IMR-90 (cell line): ENCODE data around the gene DDN. TPM values are rescaled to one million over a fixed set of nuclear protein-coding genes. Genes with fewer than 3 reads are reported as not detected.

ENCODE experiments used
- ATAC-seq: fragments of 200-7000 bp; cut with Tn5 transposase; 2 replicates; pipeline ENCODE4 v1.9.1; 2020; ENCODE audit warnings: low read depth, mild to moderate bottlenecking, moderate library complexity
- BruUV-seq: library from RNA; stranded (reverse); fragments of 400-500 nt; replicated peaks from 2 replicates; lab custom pipeline; 2021; lab: Mats Ljungman, UMichigan
- CTCF ChIA-PET: fragments of 300-600 bp; formaldehyde crosslinking; extraction: SDS; loops from one replicate; lab custom pipeline; 2021; ENCODE audit warnings: antibody characterized with exemption; lab: Yijun Ruan, JAX
- POLR2A ChIA-PET: fragments of 300-600 bp; sonication (Branson Sonifier 250); formaldehyde crosslinking; loops from one replicate; lab custom pipeline; 2022; ENCODE audit warnings: antibody characterized with exemption; ENCODE audit not compliant: unreplicated experiment; lab: Charles Lee
- DNase-seq: peaks from one replicate; pipeline ENCODE4 v3.0.0; 2013
- H2AFZ ChIP-seq: replicated peaks from 2 replicates; pipeline ENCODE3; 2013; ENCODE audit warnings: low read length, mild to moderate bottlenecking; ENCODE audit not compliant: poor library complexity
- H2AK5ac ChIP-seq: 2 replicates; pipeline ENCODE4 v1.6.1; 2013; ENCODE audit warnings: low read depth, low read length, inconsistent platforms
- H2AK9ac ChIP-seq: replicated peaks from 2 replicates; pipeline ENCODE3; 2013; ENCODE audit warnings: mild to moderate bottlenecking, low read depth, low read length, moderate library complexity; ENCODE audit not compliant: poor library complexity
- H2BK120ac ChIP-seq: 2 replicates; pipeline ENCODE4 v1.6.1; 2013; ENCODE audit warnings: low read depth, low read length, inconsistent platforms
- H2BK15ac ChIP-seq: 3 replicates; pipeline ENCODE4 v1.6.1; 2013; ENCODE audit warnings: low read depth, low read length, inconsistent platforms
- H2BK20ac ChIP-seq: 2 replicates; pipeline ENCODE4 v1.6.1; 2013; ENCODE audit warnings: low read depth, mild to moderate bottlenecking, inconsistent platforms, low read length, moderate library complexity
- H2BK5ac ChIP-seq: 2 replicates; pipeline ENCODE4 v1.6.1; 2013; ENCODE audit warnings: mild to moderate bottlenecking, low read depth, low read length, inconsistent platforms; ENCODE audit not compliant: poor library complexity, severe bottlenecking
- H3K14ac ChIP-seq: replicated peaks from 2 replicates; pipeline ENCODE4 v1.6.1; 2013; ENCODE audit warnings: low read depth, low read length, inconsistent platforms
- H3K18ac ChIP-seq: 2 replicates; pipeline ENCODE4 v1.6.1; 2013; ENCODE audit warnings: low read depth, low read length, control low read depth
- H3K23ac ChIP-seq: 2 replicates; pipeline ENCODE4 v1.6.1; 2013; ENCODE audit warnings: low read depth, low read length, inconsistent platforms
- H3K27ac ChIP-seq: 2 replicates; pipeline ENCODE4 v1.5.1; 2013; ENCODE audit warnings: mild to moderate bottlenecking, control low read depth, low read length; ENCODE audit not compliant: insufficient read depth
- H3K27me3 ChIP-seq: 2 replicates; pipeline ENCODE4 v1.6.1; 2013; ENCODE audit warnings: low read length; ENCODE audit not compliant: control insufficient read depth, insufficient read depth
- H3K36me3 ChIP-seq: 2 replicates; pipeline ENCODE4 v1.6.1; 2013; ENCODE audit warnings: low read length, mixed read lengths; ENCODE audit not compliant: control insufficient read depth, insufficient read depth
- H3K4ac ChIP-seq: 2 replicates; pipeline ENCODE4 v1.6.1; 2013; ENCODE audit warnings: low read depth, low read length, inconsistent platforms
- H3K4me1 ChIP-seq: 2 replicates; pipeline ENCODE4 v1.6.1; 2013; ENCODE audit warnings: low read length, mixed read lengths; ENCODE audit not compliant: control insufficient read depth, insufficient read depth
- H3K4me2 ChIP-seq: 2 replicates; pipeline ENCODE4 v1.6.1; 2013; ENCODE audit warnings: low read depth, mild to moderate bottlenecking, control low read depth, low read length, moderate library complexity
- H3K4me3 ChIP-seq: 2 replicates; pipeline ENCODE4 v1.5.1; 2013; ENCODE audit warnings: low read depth, mild to moderate bottlenecking, control low read depth, low read length, moderate library complexity; ENCODE audit not compliant: insufficient read depth
- H3K56ac ChIP-seq: 2 replicates; pipeline ENCODE4 v1.6.1; 2013; ENCODE audit warnings: low read length, inconsistent platforms; ENCODE audit not compliant: insufficient read depth; ENCODE audit errors: extremely low read depth
- H3K79me1 ChIP-seq, 2 experiments: 2 replicates each; pipeline ENCODE4 v1.6.1; 2013; ENCODE audit warnings: low read length in 2 of 2, inconsistent platforms in 1 of 2, low read depth in 1 of 2
- H3K9ac ChIP-seq: 2 replicates; pipeline ENCODE4 v1.6.1; 2013; ENCODE audit warnings: low read depth, low read length, control low read depth
- H3K9me1 ChIP-seq: 2 replicates; pipeline ENCODE4 v1.6.1; 2013; ENCODE audit warnings: low read length, inconsistent platforms; ENCODE audit not compliant: insufficient read depth
- H3K9me3 ChIP-seq: 2 replicates; pipeline ENCODE4 v1.6.1; 2013; ENCODE audit warnings: low read length; ENCODE audit not compliant: control insufficient read depth, insufficient read depth
- H4K20me1 ChIP-seq: 2 replicates; pipeline ENCODE4 v1.6.1; 2013; ENCODE audit warnings: low read length, inconsistent platforms; ENCODE audit not compliant: insufficient read depth
- H4K5ac ChIP-seq: 2 replicates; pipeline ENCODE4 v1.6.1; 2013; ENCODE audit warnings: mild to moderate bottlenecking, low read depth, low read length, control low read depth
- H4K8ac ChIP-seq, 2 experiments: 2 replicates each; pipeline ENCODE4 v1.6.1; 2013; ENCODE audit warnings: low read depth in 2 of 2, low read length in 2 of 2, control low read depth in 1 of 2, inconsistent platforms in 1 of 2
- H4K91ac ChIP-seq: 2 replicates; pipeline ENCODE4 v1.6.1; 2013; ENCODE audit warnings: low read depth, low read length, inconsistent platforms; ENCODE audit not compliant: insufficient read depth
- BHLHE40 ChIP-seq: fragments of 150-350 bp; IDR thresholded peaks from 2 replicates; pipeline ENCODE4 v1.6.1; 2016; ENCODE audit warnings: mild to moderate bottlenecking, low read depth, low read length
- POLR2A ChIP-seq: IDR thresholded peaks from 2 replicates; pipeline ENCODE4 v1.6.1; 2012; ENCODE audit warnings: mild to moderate bottlenecking, low read depth, low read length
- RCOR1 ChIP-seq: IDR thresholded peaks from 2 replicates; pipeline ENCODE4 v1.6.1; 2012; ENCODE audit warnings: mild to moderate bottlenecking, low read length, improper control_type of control experiment; ENCODE audit not compliant: insufficient replicate concordance
- RFX5 ChIP-seq: IDR thresholded peaks from 2 replicates; pipeline ENCODE4 v1.8.0; 2012; ENCODE audit warnings: low read depth, mild to moderate bottlenecking, low read length, moderate library complexity
- WGBS, 2 experiments: methylation state at CpG; one replicate each; pipeline versions ENCODE4 v1.1.5 to v1.1.7; 2013; ENCODE audit warnings: missing lambda C conversion rate in 2 of 2; ENCODE audit not compliant: insufficient read length in 1 of 2; ENCODE audit errors: extremely low coverage in 2 of 2; 5-methylcytosine and 5-hydroxymethylcytosine counted together
- dilution Hi-C: fragments of 300-500 bp; cut with HindIII; formaldehyde crosslinking; loops from one replicate; pipeline ENCODE4 v1.14.3; 2018; ENCODE audit warnings: low sequenced_read_pairs; ENCODE audit not compliant: unreplicated experiment
- in situ Hi-C: fragments of 300-500 bp; cut with MboI; formaldehyde crosslinking; loops from 3 replicates; pipeline ENCODE4 v1.14.3; 2019; ENCODE audit warnings: low sequenced_read_pairs, inconsistent platforms, mixed read lengths
- intact Hi-C: fragments of 100-400 bp; cut with micrococcal nuclease; formaldehyde crosslinking; loops from 2 replicates; pipeline ENCODE4 v1.10.0; 2022
- polyA plus RNA-seq, 3 experiments: library from polyadenylated mRNA; depleted of rRNA; stranded (reverse); fragments of >200 nt; gene quantifications; 2 replicates each; pipeline ENCODE4 v1.2.3, GENCODE V29; 2012; ENCODE audit warnings: low replicate concordance in 1 of 3
- total RNA-seq: library from RNA; depleted of rRNA; stranded (reverse); fragments of >200 nt; gene quantifications from 2 replicates; pipeline ENCODE4 v1.2.3, GENCODE V29; 2012
- TF ChIP-seq, protein P1 (sequence below): fragments of 150-350 bp; IDR thresholded peaks from 2 replicates; pipeline ENCODE4 v1.6.1; 2017; ENCODE audit warnings: mild to moderate bottlenecking, antibody characterized with exemption, low read length, low read depth

The DDN gene
- total and polyA plus RNA-seq, 2 of the 4 experiments (the other 2 are of a cell fraction), result 0.18 to 0.21 TPM

GRCh38 chr12:49044660-49045059 lies 45.5 kb upstream of the DDN start:
- Histone ChIP-seq H2BK15ac (no peak overlapping the region), H4K5ac (no peak overlapping the region), H3K4me3 (no peak overlapping the region), H2AK9ac (no peak overlapping the region), H2BK5ac (no peak overlapping the region), H4K91ac (no peak overlapping the region), H3K9me3 (no peaks in the 10 kb centered on the region), H3K27me3 (no peaks in the 10 kb centered on the region), H3K9ac (no peak overlapping the region), H3K36me3 (peaks cover 85% of the 10 kb centered on the region), H3K14ac (no peak overlapping the region), H3K27ac (no peak overlapping the region), H3K56ac (no peak overlapping the region), H3K4ac (no peak overlapping the region), H2BK120ac (no peak overlapping the region), H4K20me1 (peaks cover 37% of the 10 kb centered on the region), H3K18ac (no peak overlapping the region), H3K4me1 (peaks cover under 1% of the 10 kb centered on the region), H2AFZ (no peak overlapping the region), H2AK5ac (no peak overlapping the region), H3K4me2 (no peak overlapping the region), H2BK20ac (no peak overlapping the region), H3K79me1 (peaks cover 42 to 55% of the 10 kb centered on the region in 2 experiments), H3K23ac (no peak overlapping the region), H3K9me1 (0 out of 2 replicates have a peak, but pooled peaks cover 3% of the 10 kb centered on the region), H4K8ac (no peak overlapping the region)
- no peak for ATAC-seq
- no TSS peak for BruUV-seq
- in situ Hi-C loops, result no loop called here
- intact Hi-C loops, result no loop called here
- CTCF ChIA-PET, result no interaction called here
- no peak for DNase-seq
- POLR2A ChIA-PET, result interaction anchor here (0.6 kb wide), 1 partner anchor 112 kb away, joined by 4 read pairs; no protein-coding TSS in a partner anchor
- dilution Hi-C loops, result no loop called here
- 99% methylated on average over 12 of the region's 12 CpGs; no CpG with 5 or more reads in 1 of the 2 experiments for WGBS, 2 experiments
- TF ChIP-seq BHLHE40 (no peak), POLR2A (no peak), RCOR1 (no peak), RFX5 (no peak)
- TF ChIP-seq, protein P1, sequence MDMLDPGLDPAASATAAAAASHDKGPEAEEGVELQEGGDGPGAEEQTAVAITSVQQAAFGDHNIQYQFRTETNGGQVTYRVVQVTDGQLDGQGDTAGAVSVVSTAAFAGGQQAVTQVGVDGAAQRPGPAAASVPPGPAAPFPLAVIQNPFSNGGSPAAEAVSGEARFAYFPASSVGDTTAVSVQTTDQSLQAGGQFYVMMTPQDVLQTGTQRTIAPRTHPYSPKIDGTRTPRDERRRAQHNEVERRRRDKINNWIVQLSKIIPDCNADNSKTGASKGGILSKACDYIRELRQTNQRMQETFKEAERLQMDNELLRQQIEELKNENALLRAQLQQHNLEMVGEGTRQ, result no peak
